Measurements from ENCODE around the gene MAB21L3.

MAB21L3 gene

GRCh38 chr1:116166655-116167054 is 55.5 kb downstream of the MAB21L3 start:
- no peak for DNase-seq

- no peak for DNase-seq
Observed at GRCh38 chr1:116167625-116168276, 56.6 kb downstream of the MAB21L3 start.

GRCh38 chr1:116168277-116169032 is 57.3 kb downstream of the MAB21L3 start:
- peak; percentile 37 to 71 for DNase-seq

GRCh38 chr1:116169898-116170297 is 58.7 kb downstream of the MAB21L3 start:
- DNase-seq = no peak

GRCh38 chr1:116170721-116171589 is 59.8 kb downstream of the MAB21L3 start:
- no peak for DNase-seq

- no peak for DNase-seq
Observed at GRCh38 chr1:116172666-116173065, 61.5 kb downstream of the MAB21L3 start.

- peak in 1 of 2 donors; percentile 12 for DNase-seq
Observed at GRCh38 chr1:116175611-116176010, 64.4 kb downstream of the MAB21L3 start.

- no peak for DNase-seq
Observed at GRCh38 chr1:116176306-116176789, 65.1 kb downstream of the MAB21L3 start.

- no peak for DNase-seq
Observed at GRCh38 chr1:116177861-116178260, 66.7 kb downstream of the MAB21L3 start.

GRCh38 chr1:116178837-116179236 is 67.6 kb downstream of the MAB21L3 start:
- DNase-seq = no peak

GRCh38 chr1:116179419-116179818 is 68.2 kb downstream of the MAB21L3 start:
- DNase-seq = no peak

- no peak for DNase-seq
Observed at GRCh38 chr1:116179964-116180363, 68.8 kb downstream of the MAB21L3 start.

GRCh38 chr1:116182019-116182714 is 71.0 kb downstream of the MAB21L3 start:
- no peak for DNase-seq
